ENCODE measurements around the gene TMEM108. TPM values are rescaled to one million over a fixed set of nuclear protein-coding genes. Genes with fewer than 3 reads are reported as not detected.

TMEM108 gene
- total and polyA plus RNA-seq, 2 experiments from 2014 or later: 7.4 to 15.3 TPM

- Histone ChIP-seq H2AFZ (no peak overlapping the region), H3K36me3 (ENCODE audit: insufficient read depth) (no peaks in the 10 kb centered on the region), H3K9me2 (ENCODE audit: insufficient read depth) (0 out of 2 replicates have a peak, but pooled peaks cover 3% of the 10 kb centered on the region), H3K79me2 (replicated peaks; ENCODE audit: insufficient read depth) (no peaks in the 10 kb centered on the region), H3K27me3 (ENCODE audit: insufficient read depth) (no peaks in the 10 kb centered on the region), H4K20me1 (replicated peaks; ENCODE audit: insufficient read depth) (no peaks in the 10 kb centered on the region), H3K4me2 (no peak overlapping the region; the same call in 1 of the 2 replicates), H3F3A (replicated peaks; ENCODE audit: low read depth) (no peaks in the 10 kb centered on the region), H3K27ac (ENCODE audit: low read depth) (no peak overlapping the region), H3K4me1 (ENCODE audit: insufficient read depth) (no peaks in the 10 kb centered on the region), H3K4me3 (no peak overlapping the region)
- ATAC-seq: no peak
- Mint-ChIP-seq H3K27me3 (ENCODE audit: insufficient read depth, low read depth, poor library complexity) (peaks cover 2% of the 10 kb centered on the region), H3K9me3 (no peaks in the 10 kb centered on the region), H3K4me1 (peaks cover 11% of the 10 kb centered on the region; the same call in 2 of the 3 replicates), H3K4me3 (no peak overlapping the region), H3K36me3 (ENCODE audit: low read depth) (peaks cover 10% of the 10 kb centered on the region; the same call in 2 of the 3 replicates), H3K27ac (no peak overlapping the region)
- no peak for TF ChIP-seq EZH2phosphoT487 (IDR thresholded peaks at IDR 0.05; ENCODE audit: unreplicated experiment)
- TF ChIP-seq NANOG (IDR thresholded peaks at IDR 0.05; ENCODE audit: borderline replicate concordance): no peak
- no peak for DNase-seq (ENCODE audit: low spot score)
Observed at GRCh38 chr3:133236901-133237300, 198.7 kb downstream of the TMEM108 start.

GRCh38 chr3:133237380-133237779 lies 199.2 kb downstream of the TMEM108 start:
- H3K4me1 Mint-ChIP-seq: peaks cover 11% of the 10 kb centered on the region; the same call in 2 of the 3 replicates
- no peaks in the 10 kb centered on the region for H3F3A ChIP-seq (replicated peaks; ENCODE audit: low read depth)
- H3K9me2 ChIP-seq (ENCODE audit: insufficient read depth): 0 out of 2 replicates have a peak, but pooled peaks cover 3% of the 10 kb centered on the region
- no peaks in the 10 kb centered on the region for H3K27me3 ChIP-seq (ENCODE audit: insufficient read depth)
- H3K27ac Mint-ChIP-seq: no peak overlapping the region
- no peak overlapping the region for H3K27ac ChIP-seq (ENCODE audit: low read depth)
- peaks cover 2% of the 10 kb centered on the region for H3K27me3 Mint-ChIP-seq (ENCODE audit: insufficient read depth, low read depth, poor library complexity)
- TF ChIP-seq STAT1 (IDR thresholded peaks at IDR 0.05; ENCODE audit: unreplicated experiment) (no peak), ZNF114 (CRISPR knock-in tag; IDR thresholded peaks at IDR 0.05) (no peak)
- no peaks in the 10 kb centered on the region for H3K79me2 ChIP-seq (replicated peaks; ENCODE audit: insufficient read depth)
- H3K4me2 ChIP-seq: no peak overlapping the region
- no peaks in the 10 kb centered on the region for H3K4me1 ChIP-seq (ENCODE audit: insufficient read depth)
- H3K36me3 Mint-ChIP-seq (ENCODE audit: low read depth): peaks cover 5% of the 10 kb centered on the region; the same call in 2 of the 3 replicates
- DNase-seq (ENCODE audit: low spot score) (no peak), ATAC-seq (no peak)
- H3K36me3 ChIP-seq (ENCODE audit: insufficient read depth): no peaks in the 10 kb centered on the region
- H2AFZ ChIP-seq: no peak overlapping the region
- H3K4me3 ChIP-seq: no peak overlapping the region
- no peaks in the 10 kb centered on the region for H3K9me3 Mint-ChIP-seq
- no peaks in the 10 kb centered on the region for H4K20me1 ChIP-seq (replicated peaks; ENCODE audit: insufficient read depth)
- no peak overlapping the region for H3K4me3 Mint-ChIP-seq

- ATAC-seq: no peak
- Histone ChIP-seq H4K20me1 (replicated peaks; ENCODE audit: insufficient read depth) (no peaks in the 10 kb centered on the region), H2AFZ (no peak overlapping the region), H3K4me3 (no peak overlapping the region), H3K4me1 (ENCODE audit: insufficient read depth) (no peaks in the 10 kb centered on the region), H3F3A (replicated peaks; ENCODE audit: low read depth) (no peaks in the 10 kb centered on the region), H3K27ac (ENCODE audit: low read depth) (no peak overlapping the region), H3K36me3 (ENCODE audit: insufficient read depth) (no peaks in the 10 kb centered on the region), H3K4me2 (no peak overlapping the region), H3K79me2 (replicated peaks; ENCODE audit: insufficient read depth) (no peaks in the 10 kb centered on the region), H3K9me2 (ENCODE audit: insufficient read depth) (0 out of 2 replicates have a peak, but pooled peaks cover 3% of the 10 kb centered on the region), H3K27me3 (ENCODE audit: insufficient read depth) (no peaks in the 10 kb centered on the region)
- Mint-ChIP-seq H3K4me1 (peaks cover 11% of the 10 kb centered on the region; the same call in 2 of the 3 replicates), H3K4me3 (no peak overlapping the region), H3K27me3 (ENCODE audit: insufficient read depth, low read depth, poor library complexity) (peaks cover 2% of the 10 kb centered on the region), H3K36me3 (ENCODE audit: low read depth) (peaks cover 2% of the 10 kb centered on the region; the same call in 2 of the 3 replicates), H3K9me3 (no peaks in the 10 kb centered on the region), H3K27ac (peak overlapping the region; percentile 43)
- no peak for DNase-seq (ENCODE audit: low spot score)
- TF ChIP-seq REST (IDR thresholded peaks at IDR 0.05; ENCODE audit: unreplicated experiment) (no peak), CREB1 (CRISPR knock-in tag; IDR thresholded peaks at IDR 0.05; ENCODE audit: low read depth) (no peak), NANOG (IDR thresholded peaks at IDR 0.05; ENCODE audit: borderline replicate concordance) (no peak), JUNB (IDR thresholded peaks at IDR 0.05; ENCODE audit: unreplicated experiment) (no peak), ZNF114 (CRISPR knock-in tag; IDR thresholded peaks at IDR 0.05) (no peak)
Observed at GRCh38 chr3:133238015-133238414, 199.8 kb downstream of the TMEM108 start.
